Measurements from ENCODE around the gene ZFP64. TPM values are rescaled to one million over a fixed set of nuclear protein-coding genes. Genes with fewer than 3 reads are reported as not detected.

ZFP64 gene
- total RNA-seq, 1 experiment from 2014 or later, result 18.4 TPM

GRCh38 chr20:52118016-52118623 lies 73.5 kb downstream of the ZFP64 start:
- no peak for TF ChIP-seq CTCF (IDR thresholded peaks at IDR 0.05)
- TF ChIP-seq POLR2AphosphoS5 (IDR thresholded peaks at IDR 0.05; ENCODE audit: low read depth, low read length), result no peak
- no peak for TF ChIP-seq REST (IDR thresholded peaks at IDR 0.05; ENCODE audit: insufficient read depth in 1 of 2, low read depth in 2 of 2, low read length in 1 of 2)
- no peak for TF ChIP-seq SIN3A (IDR thresholded peaks at IDR 0.05; ENCODE audit: borderline replicate concordance, insufficient read depth, low read depth, low read length)
- no peak for TF ChIP-seq TCF7L2 (IDR thresholded peaks at IDR 0.05; ENCODE audit: low read depth, low read length)
- Histone ChIP-seq H3K4me3 (ENCODE audit: low read depth in 2 of 2, low read length in 2 of 2) (no peak overlapping the region), H3K27me3 (ENCODE audit: control insufficient read depth, insufficient read depth, low read length) (no peaks in the 10 kb centered on the region), H3K9me3 (ENCODE audit: control insufficient read depth, insufficient read depth, low read depth, low read length) (no peaks in the 10 kb centered on the region), H3K4me1 (ENCODE audit: control insufficient read depth, insufficient read depth, low read length) (no peaks in the 10 kb centered on the region), H3K27ac (ENCODE audit: low read length) (no peak overlapping the region), H3K36me3 (ENCODE audit: control insufficient read depth, insufficient read depth, low read length) (no peaks in the 10 kb centered on the region)
- POLR2A ChIA-PET, result no interaction called here
- DNase-seq (ENCODE audit: low read depth, low spot score) (no peak), ATAC-seq (no peak)
- intact Hi-C loops (cut with micrococcal nuclease; ENCODE audit: unreplicated experiment) (no loop called here), in situ Hi-C loops (cut with HindIII; ENCODE audit: low pct_unique_long_range_greater_than_20kb, low sequenced_read_pairs) (no loop called here)
- BruUV-seq (replicated peaks), result no TSS peak
- CTCF ChIA-PET, result interaction anchor here (0.6 kb wide), 1 partner anchor 31 kb away, joined by 4 read pairs; no protein-coding TSS in a partner anchor

GRCh38 chr20:52110456-52110855 lies 81.1 kb downstream of the ZFP64 start:
- ChIA-PET POLR2A (no interaction called here), CTCF (no interaction called here)
- no TSS peak for BruUV-seq (replicated peaks)
- no peaks in the 10 kb centered on the region for H3K36me3 ChIP-seq (ENCODE audit: control insufficient read depth, insufficient read depth, low read length)
- H3K27me3 ChIP-seq (ENCODE audit: control insufficient read depth, insufficient read depth, low read length), result no peaks in the 10 kb centered on the region
- in situ Hi-C loops (cut with HindIII; ENCODE audit: low pct_unique_long_range_greater_than_20kb, low sequenced_read_pairs) (no loop called here), intact Hi-C loops (cut with micrococcal nuclease; ENCODE audit: unreplicated experiment) (no loop called here)
- DNase-seq (ENCODE audit: low read depth, low spot score) (no peak), ATAC-seq (no peak; the same call in 1 of the 2 replicates)
- no peak overlapping the region for H3K4me3 ChIP-seq (ENCODE audit: low read depth in 2 of 2, low read length in 2 of 2)
- H3K9me3 ChIP-seq (ENCODE audit: control insufficient read depth, insufficient read depth, low read depth, low read length), result no peaks in the 10 kb centered on the region
- no peaks in the 10 kb centered on the region for H3K4me1 ChIP-seq (ENCODE audit: control insufficient read depth, insufficient read depth, low read length)
- no peak for TF ChIP-seq CTCF (IDR thresholded peaks at IDR 0.05)
- TF ChIP-seq REST (IDR thresholded peaks at IDR 0.05; ENCODE audit: insufficient read depth in 1 of 2, low read depth in 2 of 2, low read length in 1 of 2), result no peak
- no peak for TF ChIP-seq TCF7L2 (IDR thresholded peaks at IDR 0.05; ENCODE audit: low read depth, low read length)
- no peak for TF ChIP-seq POLR2AphosphoS5 (IDR thresholded peaks at IDR 0.05; ENCODE audit: low read depth, low read length)
- TF ChIP-seq SIN3A (IDR thresholded peaks at IDR 0.05; ENCODE audit: borderline replicate concordance, insufficient read depth, low read depth, low read length), result no peak
- no peak overlapping the region for H3K27ac ChIP-seq (ENCODE audit: low read length)
